Prostate gland (tissue), 2 donors: ENCODE results near the gene TCP11L2.

Source experiments
- POLR2A ChIP-seq: fragments of 450-650 bp; IDR thresholded peaks from one replicate; pipeline ENCODE4 v1.6.1; 2016; ENCODE audit warnings: antibody characterized with exemption, mild to moderate bottlenecking
- TF ChIP-seq, protein P1 (sequence below), 4 experiments: fragments of 200-600 bp in 2 of 4; fragments of 450-650 bp in 2 of 4; sonication (generic) in 2 of 4; IDR thresholded peaks; 1 replicate in 3 of 4; 2 replicates in 1 of 4; pipeline ENCODE4 v1.5.1; 2016 to 2019; ENCODE audit warnings: antibody characterized with exemption in 4 of 4, mild to moderate bottlenecking in 2 of 4, moderate library complexity in 2 of 4

DNA sequence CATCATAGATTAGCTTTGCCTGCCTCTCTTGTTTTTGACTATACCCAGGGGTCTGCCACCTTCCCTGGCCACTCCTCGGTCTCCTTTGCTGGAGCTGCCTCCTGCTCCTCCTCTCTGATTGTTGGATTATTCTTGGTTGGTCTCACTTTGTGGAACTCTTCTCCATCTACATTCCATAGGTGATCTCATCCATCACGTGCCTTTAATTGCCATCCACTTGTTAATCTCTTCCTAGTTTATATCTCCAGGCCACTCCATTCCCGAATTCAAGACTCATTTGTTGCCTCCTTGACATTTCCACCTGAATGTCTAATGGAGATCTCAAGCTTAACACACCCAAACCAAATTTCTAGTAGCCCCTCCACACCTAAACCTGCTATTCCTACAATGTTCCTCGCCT lies 60.4 kb downstream of the TCP11L2 start:
- TF ChIP-seq, protein P1, sequence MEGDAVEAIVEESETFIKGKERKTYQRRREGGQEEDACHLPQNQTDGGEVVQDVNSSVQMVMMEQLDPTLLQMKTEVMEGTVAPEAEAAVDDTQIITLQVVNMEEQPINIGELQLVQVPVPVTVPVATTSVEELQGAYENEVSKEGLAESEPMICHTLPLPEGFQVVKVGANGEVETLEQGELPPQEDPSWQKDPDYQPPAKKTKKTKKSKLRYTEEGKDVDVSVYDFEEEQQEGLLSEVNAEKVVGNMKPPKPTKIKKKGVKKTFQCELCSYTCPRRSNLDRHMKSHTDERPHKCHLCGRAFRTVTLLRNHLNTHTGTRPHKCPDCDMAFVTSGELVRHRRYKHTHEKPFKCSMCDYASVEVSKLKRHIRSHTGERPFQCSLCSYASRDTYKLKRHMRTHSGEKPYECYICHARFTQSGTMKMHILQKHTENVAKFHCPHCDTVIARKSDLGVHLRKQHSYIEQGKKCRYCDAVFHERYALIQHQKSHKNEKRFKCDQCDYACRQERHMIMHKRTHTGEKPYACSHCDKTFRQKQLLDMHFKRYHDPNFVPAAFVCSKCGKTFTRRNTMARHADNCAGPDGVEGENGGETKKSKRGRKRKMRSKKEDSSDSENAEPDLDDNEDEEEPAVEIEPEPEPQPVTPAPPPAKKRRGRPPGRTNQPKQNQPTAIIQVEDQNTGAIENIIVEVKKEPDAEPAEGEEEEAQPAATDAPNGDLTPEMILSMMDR (IDR thresholded peaks at IDR 0.05): no peak
- TF ChIP-seq POLR2A: no peak
